Fibroblast of lung (primary cell): ENCODE data around the gene NPEPL1.

Source experiments
- EZH2 ChIP-seq: IDR thresholded peaks from 2 replicates; pipeline ENCODE4 v1.5.1; 2012; ENCODE audit warnings: low read length, control low read depth, mild to moderate bottlenecking; ENCODE audit errors: missing control alignments
- TF ChIP-seq, protein P1 (sequence below), 2 donors: IDR thresholded peaks in 1 of 2; conservative IDR thresholded peaks in 1 of 2; 1 replicate in 1 of 2; 2 replicates in 1 of 2; pipeline ENCODE4 v1.5.1; 2011 to 2012; ENCODE audit warnings: low read length in 2 of 2, control low read depth in 1 of 2, inconsistent platforms in 1 of 2, low read depth in 1 of 2, mild to moderate bottlenecking in 1 of 2

DNA sequence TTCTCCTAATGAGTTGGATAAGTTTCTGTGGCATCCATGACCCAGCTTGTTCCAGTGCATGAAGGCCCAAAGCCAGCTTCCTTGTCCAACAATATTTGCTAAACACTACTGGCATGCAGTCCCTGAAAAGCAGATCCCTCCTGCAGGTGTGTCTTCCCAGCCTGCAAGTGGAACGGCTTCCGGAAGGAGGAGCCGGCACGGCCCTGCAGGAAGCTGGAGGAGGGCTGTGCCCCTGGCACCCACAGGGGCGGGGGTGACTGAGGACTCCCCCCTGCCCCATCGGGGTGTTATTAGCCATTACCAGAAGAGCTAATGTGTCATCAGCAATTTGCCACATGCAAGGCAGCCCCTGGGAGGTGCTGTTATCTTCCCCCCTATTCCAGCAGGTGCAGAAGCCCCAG is 27.4 kb downstream of the NPEPL1 start:
- TF ChIP-seq, protein P1, sequence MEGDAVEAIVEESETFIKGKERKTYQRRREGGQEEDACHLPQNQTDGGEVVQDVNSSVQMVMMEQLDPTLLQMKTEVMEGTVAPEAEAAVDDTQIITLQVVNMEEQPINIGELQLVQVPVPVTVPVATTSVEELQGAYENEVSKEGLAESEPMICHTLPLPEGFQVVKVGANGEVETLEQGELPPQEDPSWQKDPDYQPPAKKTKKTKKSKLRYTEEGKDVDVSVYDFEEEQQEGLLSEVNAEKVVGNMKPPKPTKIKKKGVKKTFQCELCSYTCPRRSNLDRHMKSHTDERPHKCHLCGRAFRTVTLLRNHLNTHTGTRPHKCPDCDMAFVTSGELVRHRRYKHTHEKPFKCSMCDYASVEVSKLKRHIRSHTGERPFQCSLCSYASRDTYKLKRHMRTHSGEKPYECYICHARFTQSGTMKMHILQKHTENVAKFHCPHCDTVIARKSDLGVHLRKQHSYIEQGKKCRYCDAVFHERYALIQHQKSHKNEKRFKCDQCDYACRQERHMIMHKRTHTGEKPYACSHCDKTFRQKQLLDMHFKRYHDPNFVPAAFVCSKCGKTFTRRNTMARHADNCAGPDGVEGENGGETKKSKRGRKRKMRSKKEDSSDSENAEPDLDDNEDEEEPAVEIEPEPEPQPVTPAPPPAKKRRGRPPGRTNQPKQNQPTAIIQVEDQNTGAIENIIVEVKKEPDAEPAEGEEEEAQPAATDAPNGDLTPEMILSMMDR (conservative IDR thresholded peaks at IDR 0.05 in 1 of 2, IDR thresholded peaks at IDR 0.05 in 1 of 2; ENCODE audit: low read depth in 1 of 2, low read length in 2 of 2), result no peak
- no peak for TF ChIP-seq EZH2
